GM18502 (cell line): ENCODE measurements around the gene RAPGEF1.

Experiments
- ATAC-seq: cut with Tn5 transposase; IDR thresholded peaks from one replicate; pipeline ENCODE4 v1.9.1; 2021; ENCODE audit warnings: mild to moderate bottlenecking; ENCODE audit not compliant: unreplicated experiment, poor library complexity

RAPGEF1 gene, protein sequence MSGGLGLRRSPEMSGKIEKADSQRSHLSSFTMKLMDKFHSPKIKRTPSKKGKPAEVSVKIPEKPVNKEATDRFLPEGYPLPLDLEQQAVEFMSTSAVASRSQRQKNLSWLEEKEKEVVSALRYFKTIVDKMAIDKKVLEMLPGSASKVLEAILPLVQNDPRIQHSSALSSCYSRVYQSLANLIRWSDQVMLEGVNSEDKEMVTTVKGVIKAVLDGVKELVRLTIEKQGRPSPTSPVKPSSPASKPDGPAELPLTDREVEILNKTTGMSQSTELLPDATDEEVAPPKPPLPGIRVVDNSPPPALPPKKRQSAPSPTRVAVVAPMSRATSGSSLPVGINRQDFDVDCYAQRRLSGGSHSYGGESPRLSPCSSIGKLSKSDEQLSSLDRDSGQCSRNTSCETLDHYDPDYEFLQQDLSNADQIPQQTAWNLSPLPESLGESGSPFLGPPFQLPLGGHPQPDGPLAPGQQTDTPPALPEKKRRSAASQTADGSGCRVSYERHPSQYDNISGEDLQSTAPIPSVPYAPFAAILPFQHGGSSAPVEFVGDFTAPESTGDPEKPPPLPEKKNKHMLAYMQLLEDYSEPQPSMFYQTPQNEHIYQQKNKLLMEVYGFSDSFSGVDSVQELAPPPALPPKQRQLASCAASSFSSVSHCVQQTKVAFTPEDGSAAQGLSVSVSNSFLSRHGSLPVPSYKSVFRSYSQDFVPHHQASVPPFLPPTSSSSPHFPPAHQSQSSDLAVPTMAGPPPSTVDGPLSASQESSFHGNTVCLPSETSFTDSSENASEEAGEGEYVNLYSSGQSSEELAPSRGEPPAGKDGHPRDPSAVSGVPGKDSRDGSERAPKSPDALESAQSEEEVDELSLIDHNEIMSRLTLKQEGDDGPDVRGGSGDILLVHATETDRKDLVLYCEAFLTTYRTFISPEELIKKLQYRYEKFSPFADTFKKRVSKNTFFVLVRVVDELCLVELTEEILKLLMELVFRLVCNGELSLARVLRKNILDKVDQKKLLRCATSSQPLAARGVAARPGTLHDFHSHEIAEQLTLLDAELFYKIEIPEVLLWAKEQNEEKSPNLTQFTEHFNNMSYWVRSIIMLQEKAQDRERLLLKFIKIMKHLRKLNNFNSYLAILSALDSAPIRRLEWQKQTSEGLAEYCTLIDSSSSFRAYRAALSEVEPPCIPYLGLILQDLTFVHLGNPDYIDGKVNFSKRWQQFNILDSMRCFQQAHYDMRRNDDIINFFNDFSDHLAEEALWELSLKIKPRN (N-terminal part only)

DNA sequence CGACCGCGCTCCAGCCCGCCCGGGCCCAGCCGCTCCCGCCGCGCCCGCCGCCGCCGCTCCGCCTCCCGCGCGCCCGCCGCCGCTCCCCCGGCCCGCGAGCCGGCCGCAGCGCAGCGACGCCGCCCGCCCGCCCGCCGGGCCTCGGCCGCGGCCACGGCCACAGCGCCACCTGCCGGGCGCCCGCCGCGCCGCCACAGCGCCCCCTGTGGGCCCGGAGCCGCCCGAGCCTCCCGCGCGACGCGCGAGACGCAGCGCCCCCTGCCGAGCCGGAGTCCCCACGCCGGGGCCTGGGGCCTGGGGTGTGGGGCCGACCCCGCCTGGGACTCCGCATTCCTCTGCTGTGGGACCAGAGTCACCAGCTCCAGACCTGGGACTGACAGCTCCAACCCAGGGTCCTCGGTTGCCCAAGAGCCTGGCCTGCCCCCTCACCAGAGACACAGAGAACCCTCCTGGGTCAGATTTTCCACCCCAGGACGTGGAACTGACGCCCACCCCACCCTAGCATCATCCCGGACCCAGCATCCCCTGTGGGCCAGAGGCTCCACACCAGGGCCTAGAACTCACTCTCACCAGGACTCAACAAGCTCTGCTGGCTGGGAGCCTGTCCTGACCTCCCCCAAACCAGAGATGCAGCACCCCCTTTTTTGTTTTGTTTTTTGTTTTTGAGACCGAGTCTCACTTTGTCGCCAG lies at the start of gene RAPGEF1:
Gene RAPGEF1, minus strand, starts transcription at position 118 of the 690 bp plus-strand sequence. CDS start 246 bp downstream, outside the sequence.
- peak; percentile 52 for ATAC-seq

DNA sequence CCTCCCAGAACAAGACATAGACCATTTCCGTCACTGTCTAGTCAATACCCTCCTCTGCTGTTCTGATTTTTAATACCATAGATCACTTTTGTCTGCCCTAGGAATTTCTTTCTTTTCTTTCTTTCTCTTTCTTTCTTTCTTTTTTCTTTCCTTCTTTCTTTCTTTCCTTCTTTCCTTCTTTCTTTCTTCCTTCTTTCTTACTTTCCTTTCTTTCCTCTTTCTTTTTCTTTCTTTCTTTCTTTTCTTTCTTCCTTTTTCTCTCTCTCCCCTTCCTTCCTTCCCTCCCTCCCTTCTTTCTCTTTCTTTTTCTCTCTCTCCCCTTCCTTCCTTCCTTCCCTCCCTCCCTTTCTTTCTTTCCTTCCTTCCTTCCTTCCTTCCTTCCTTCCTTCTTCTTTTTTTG lies 49.0 kb upstream of the RAPGEF1 start:
- ATAC-seq: no peak

DNA sequence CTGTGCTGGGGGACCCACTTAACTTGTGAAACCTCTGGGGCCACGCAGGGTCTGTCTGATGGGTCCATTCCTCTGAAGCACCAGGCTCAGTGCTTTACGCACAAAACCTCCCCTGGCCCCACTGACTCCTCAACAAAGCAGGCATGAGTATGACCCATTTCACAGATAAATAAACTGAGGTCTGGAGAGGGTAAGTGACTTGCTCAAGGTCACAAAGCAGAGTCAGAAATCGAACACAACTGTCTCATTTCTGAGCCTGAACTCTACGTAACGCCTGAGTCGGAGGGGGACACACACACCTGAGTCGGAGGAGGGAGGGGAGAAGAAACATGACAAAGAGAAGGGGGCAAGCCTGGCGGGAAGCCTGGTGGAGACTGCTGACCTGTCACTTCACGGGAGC lies 48.0 kb upstream of the RAPGEF1 start:
- ATAC-seq: no peak

DNA sequence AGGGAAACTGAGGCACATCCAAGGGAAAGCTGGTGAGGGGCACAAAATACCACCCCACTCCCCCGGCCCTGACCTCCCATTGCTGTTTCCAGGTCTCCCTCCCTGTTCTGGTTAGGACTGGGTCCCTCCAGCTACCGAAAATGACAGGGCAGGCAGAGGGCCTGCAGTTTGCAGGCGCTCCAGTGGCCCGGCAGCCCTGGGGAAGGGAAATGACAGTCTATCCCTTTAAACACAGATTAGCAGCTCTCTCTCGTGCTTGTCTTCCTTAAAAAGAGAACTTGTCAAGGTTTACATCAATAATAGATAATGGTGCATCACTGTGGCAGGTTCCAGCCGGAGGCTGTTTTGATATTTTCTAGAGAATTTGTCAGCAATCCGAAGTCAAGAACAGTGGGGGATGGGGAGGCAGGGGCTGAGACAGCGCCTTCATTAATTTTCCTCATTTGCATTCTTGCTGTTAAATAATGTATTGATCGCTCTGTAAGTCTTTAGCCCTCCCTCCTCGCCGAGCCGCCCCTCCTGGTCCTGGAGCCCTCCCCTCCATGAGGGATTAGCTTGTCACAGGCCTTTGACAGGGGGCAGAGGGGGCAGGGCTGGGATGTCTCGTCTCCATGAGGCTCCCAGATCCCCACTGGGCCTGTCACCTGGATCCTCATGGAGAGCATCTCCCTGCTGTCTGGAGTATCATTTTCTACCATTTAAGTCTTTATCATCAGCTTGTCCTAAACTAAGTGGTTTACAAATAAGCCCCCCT lies 45.0 kb upstream of the RAPGEF1 start:
- ATAC-seq: no peak

DNA sequence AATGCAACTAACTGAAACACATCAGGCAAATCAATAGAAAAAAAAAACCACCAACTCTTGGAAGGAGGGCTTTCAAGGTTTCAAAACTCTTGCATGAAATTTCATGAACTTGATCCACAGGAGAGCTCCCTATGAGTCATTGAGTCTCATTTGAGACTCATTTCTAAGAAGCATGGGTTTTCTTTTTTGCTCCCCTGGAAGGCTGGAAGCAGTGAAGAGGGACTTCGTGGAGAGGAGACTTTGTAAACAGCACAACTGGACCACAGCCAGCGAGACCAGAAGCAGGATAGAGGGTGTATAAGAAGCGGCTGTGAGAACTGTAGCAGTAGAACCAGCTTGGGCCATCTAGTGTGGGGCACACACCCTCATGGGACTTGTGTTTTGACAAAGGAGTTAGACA lies 41.2 kb upstream of the RAPGEF1 start:
- no peak for ATAC-seq

DNA sequence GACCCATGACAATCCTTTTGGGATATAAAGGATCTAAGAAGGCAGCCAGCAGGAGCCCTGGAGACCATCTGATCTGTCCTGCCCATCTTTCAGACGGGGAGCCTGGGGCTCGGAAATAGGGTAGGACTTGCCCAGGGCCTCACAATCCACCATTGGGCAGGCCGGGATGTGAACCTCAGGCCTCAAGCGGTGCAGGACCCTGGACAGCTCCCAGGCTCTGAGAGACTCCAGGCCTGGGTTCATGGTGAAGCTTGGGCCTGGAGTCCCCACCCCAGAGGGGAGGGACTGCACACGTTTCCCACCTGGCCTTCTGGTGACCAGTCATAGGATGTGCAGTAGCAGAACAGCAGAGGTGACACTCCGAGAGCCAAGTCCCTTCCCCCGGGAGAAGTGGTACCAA lies 36.6 kb upstream of the RAPGEF1 start:
- ATAC-seq: no peak

DNA sequence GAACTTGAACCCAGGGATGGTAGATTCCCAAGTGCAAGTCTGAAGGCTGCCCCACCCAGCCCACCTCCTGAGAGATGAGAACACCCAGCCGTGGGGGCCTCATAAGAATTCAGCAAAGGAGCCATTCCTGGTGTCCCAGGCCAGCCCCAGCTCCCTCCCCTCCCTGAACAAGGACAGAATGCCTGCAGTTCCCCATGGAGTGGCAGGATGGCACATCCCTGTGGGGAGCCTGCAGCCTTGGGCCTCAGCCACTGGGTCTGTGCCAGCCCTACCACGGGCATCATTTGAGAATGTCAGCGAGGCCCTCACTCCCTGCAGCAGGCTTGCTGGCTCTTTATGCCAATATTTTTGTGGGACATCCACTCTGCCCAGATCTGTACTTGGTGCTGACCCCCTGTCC lies 36.2 kb upstream of the RAPGEF1 start:
- no peak for ATAC-seq

DNA sequence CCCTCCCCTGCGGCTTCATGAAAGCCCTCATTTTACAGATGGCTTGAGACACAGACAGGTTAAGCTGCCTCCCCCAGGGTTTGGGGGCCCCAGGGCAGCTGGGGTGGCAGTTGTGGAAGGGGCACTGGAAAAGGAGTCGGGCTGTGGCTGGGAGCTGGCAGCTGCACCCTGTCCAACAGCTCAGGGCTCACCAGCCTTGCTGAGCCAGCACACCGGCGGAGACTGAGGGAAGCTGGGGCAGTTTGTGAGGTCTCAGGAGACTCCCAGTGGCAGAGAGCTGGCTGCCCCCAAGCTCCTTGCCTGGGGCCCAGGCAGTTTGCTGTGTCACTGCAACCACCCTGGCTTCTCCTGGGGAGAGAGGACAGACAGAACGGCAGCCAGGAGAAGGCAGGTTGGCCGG lies 34.8 kb upstream of the RAPGEF1 start:
- ATAC-seq: no peak

DNA sequence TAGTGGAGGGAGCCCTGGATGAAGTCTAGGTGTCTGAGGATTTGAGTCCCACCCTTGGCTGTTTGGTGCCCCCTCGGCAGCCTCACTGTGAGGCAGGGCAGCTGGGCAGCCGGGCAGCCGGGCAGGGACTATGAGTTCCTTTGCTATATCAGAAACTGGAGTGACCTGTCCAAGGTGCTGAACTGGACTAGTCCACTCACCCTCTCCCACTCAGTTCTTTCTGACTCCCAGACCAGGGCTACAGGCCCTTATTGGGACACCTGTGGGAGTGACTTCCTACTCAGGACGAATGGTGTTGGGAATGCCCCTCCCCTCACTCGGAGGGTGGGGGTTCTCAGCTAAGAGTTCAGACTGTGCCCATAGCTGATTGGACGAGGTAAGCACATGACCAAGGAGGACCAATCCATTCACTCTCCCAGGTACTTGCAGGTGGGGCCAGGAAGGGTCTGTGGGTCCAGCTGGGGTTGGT lies 34.1 kb upstream of the RAPGEF1 start:
- ATAC-seq: no peak

DNA sequence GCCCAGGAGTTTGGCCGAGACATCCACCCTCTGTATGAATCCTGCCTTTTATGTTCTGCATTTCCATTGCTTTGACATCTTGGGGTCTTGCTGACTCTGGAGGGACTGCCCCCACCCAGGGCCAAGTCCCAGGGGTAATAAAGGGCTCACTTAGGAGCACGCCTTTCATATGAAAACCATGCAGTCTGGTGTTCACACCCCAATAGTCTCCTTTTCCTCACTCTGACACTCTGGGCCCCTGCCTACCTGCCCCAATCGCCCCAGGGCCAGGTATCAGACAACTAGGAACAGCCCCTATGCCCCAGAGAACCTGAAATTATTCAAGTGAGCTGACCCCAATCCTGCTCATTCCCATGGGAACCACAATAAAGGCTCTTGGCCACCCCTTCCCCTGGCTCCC lies 33.1 kb upstream of the RAPGEF1 start:
- ATAC-seq: no peak

DNA sequence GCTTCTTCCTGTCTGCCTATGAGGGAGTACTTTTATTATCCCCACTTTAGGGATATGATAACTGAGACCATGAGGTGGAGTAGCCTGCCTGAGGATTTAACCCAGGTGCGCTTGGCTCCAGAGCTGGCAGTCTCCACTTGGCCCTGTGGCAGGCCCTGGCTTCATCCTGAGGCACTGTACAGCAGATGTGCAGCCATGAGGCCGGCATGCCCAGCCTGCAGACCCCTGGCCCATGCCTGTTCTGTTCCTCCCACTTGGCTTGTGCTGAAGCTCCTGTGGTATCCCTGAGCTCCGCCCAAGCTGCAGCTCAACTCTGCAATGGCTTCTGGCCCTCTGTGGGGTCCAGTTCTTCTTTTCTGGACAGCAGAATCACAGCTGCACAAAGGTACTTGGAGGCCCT lies 31.8 kb upstream of the RAPGEF1 start:
- no peak for ATAC-seq

DNA sequence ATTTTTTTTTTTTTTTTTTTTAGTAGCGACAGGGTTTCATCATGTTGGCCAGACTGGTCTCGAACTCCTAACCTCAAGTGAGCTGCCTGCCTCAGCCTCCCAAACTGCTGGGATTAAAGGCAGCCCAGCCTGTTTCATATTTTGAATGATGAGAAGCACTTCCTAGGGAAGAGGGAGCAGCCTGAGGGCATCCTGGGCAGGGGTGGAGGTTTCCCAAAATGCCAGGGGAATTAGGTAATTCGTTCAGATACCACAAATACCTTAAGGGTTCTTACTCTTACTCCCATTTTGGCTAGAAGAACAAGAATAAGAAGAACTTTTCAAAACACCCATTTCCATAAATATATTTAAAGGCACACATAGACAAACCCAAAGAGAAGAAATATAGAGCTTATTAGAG lies 29.5 kb upstream of the RAPGEF1 start:
- no peak for ATAC-seq

DNA sequence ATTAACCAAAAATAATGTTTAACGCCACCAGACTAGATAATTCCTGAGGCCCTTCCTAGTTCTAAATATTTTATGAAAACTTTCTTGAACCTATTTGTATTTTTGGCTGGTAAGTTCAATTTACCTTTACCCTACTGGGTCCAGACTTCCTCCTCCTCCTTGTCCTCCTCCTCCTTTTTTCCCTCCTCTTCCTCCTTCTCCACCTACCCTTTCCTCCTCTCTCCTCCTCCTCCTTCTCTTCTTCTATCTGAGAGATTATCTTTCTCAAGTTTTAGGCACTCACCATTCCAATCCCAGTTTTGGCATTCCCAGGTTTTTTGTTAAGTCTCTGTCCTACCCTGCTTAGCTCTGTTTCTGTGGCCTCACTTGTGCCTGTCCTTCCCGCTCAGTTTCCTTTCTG lies 24.7 kb upstream of the RAPGEF1 start:
- no peak for ATAC-seq

DNA sequence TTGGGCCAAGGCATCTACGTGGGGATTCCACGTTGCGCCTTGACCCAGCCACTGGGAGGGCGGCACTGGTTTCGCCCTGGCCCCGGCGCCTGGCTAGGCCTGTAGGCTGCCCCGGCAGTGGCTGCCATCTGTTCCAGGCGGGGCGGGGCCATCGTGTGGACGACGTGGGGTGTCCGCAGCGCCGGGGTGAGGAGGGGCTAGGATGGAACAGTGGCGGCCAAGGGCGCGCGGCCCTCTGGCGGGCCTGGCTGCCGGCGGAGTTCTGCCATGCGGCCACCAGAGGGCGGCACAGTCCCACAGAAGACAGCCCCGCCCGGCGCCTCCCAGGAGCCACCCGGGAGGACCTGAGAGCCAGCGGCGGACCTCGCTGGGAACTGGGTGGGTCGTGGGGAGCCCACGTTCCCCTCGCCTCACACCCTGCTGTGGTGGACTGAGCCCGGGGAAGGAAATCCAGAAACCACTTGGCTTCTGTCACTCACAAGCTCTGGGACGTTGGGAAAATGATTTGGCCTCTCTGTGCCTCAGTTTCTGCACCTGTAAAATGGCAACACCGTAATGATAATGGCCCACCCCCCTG lies 22.6 kb upstream of the RAPGEF1 start:
- ATAC-seq: no peak

DNA sequence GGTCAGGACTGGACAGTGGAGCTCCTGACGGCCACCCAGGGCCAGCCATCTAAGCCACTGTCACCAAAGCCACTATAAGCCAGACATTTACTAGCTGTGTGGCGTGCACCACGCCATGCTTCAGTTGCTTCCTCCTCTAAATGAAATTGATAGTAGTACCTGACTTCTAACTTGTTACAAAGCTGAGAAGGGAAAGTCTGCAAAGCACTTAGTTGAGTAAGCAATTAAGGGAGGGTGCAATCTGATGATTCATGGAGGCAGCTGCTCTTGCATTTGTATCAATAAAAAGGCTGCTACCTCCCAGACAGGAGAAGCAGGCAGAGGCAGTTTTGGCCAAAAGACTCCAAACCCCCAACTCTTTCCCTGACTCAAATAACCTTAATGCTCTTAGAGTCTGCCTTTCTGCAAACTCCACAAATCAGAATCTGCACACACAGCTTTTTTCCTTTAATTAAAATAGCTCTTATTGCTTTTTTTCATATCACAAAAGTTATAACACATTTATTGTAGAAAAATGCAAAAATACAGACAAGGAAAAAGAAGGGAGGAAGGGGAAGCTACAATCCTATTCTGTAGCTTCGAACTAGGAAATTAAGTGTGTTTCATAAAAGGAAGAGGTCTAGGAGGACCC lies 19.3 kb upstream of the RAPGEF1 start:
- ATAC-seq: no peak

DNA sequence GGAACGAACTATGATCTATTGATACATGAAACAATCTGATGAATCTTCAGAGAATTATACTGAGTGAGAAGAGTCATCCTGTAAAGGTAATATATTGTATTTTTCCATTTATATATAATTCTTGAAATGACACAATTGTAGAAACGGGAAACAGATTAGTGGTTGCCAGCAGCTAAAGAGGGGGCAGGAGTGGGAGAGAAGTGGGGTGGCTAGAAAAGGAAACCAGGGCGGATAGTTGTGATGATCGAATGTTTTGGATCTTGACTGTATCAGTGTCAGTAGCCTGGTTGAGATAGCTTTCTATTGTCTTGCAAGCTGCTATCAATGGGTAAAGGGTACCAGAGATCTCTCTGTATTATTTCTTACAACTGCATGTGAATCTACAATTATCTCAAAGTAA lies 17.7 kb upstream of the RAPGEF1 start:
- no peak for ATAC-seq

DNA sequence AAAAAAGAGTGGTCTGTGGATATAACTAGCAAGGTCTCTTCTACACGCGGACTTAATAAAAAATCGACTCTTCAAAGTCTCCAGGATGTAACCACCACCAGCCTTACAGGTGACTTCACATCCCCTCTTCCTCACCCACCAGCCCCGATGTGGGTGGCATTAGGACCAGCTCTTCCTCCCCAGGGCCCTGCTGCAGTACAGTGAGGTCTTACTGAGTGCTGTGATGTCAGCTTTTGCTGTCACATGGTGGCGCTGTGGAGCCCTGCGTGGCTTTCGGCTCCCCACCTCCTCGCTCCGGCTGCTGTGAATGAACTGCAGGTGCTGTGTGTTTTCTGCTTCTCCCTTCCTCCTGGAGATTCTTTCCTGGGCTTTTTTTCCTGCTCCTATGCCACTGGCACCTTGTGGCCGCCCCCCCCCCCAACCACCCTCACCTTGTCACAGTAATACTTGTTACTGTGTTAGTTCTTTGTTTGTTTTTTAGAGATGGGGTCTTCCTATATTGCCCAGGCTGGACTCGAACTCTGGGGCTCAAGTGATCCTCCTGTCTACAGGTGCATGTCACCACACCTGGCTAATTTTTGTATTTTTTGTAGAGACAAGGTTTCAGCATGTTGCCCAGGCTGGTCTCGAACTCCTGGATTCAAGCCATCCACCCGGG lies 15.8 kb upstream of the RAPGEF1 start:
- no peak for ATAC-seq

DNA sequence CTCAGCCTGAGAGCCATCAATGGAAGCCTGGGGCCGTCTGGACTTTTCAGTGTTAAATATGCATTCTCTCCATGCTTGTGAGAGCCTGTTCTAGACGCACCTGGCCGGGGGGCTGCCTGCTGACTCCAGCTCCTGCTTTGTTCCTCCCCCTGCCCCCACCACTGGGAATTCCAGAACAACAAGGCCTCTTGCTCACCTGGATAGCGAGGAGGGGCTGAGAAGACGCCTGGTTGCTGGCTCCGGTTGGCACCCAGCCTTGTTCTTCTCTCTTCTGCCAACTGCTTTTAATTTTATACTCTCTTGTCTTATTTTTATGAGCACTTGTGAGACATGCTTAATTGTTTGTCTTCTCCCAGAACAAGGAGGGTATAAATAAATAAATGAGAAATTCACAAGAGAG lies 15.0 kb upstream of the RAPGEF1 start:
- ATAC-seq: no peak
